Activated effector memory CD4-positive, alpha-beta T cell treated with anti-CD3 and anti-CD28 coated beads, Interleukin-2, amount 50 U/mL, for 16 hours (primary cell): ENCODE measurements around the gene DHRSX.
"Not testable (repeated sequence)": the region's sequence is repeated elsewhere in the genome, so short reads cannot be mapped to it uniquely, and the experiment has no call there.

Experiments used
- DNase-seq: peaks from one replicate; pipeline ENCODE4 v3.0.0-alpha.2; 2020

Gene DHRSX

GRCh38 chrX:2519638-2520037, 18.9 kb upstream of the DHRSX start:
- DNase-seq = not testable (repeated sequence)

DNA sequence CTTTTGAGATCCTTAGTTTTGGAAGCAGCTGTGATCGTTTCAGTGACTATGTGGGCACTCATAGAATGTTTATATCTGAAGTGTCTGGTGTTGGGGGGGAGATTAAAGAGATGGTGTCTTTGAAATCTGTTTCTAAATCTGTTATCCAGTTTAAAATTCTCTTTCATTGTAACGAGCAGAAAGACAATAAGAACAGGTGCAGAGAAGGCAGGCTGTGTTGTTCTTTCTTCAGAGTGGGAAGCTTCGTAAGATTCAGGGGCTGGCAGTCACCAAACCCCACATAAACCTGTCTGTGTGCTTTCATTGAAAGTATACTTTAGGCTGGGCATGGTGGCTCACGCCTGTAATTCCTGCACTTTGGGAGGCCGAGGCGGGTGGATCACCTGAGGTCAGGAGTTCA, 16.3 kb upstream of the DHRSX start:
- no peak for DNase-seq

DNA sequence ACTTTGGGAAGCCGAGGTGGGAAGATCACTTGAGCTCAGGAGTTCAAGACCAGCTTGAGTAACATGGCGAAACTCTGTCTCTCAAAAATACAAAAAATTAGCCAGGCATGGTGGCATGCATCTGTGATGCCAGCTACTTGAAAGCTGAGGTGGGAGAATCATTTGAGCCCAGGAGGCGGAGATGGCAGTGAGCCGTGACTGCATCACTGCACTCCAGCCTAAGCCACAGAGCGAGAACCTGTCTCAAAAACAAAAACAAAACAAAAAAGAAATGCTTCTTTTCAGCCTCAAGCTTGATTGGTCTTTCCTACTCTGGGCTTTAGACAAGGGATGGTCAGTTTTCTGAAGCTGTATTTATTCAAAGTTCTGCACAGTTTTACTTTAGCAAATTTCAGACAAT, 15.8 kb upstream of the DHRSX start:
- DNase-seq = no peak

- no peak for DNase-seq
These were observed 13.4 kb upstream of the DHRSX start for GRCh38 chrX:2514131-2514530.

DNA sequence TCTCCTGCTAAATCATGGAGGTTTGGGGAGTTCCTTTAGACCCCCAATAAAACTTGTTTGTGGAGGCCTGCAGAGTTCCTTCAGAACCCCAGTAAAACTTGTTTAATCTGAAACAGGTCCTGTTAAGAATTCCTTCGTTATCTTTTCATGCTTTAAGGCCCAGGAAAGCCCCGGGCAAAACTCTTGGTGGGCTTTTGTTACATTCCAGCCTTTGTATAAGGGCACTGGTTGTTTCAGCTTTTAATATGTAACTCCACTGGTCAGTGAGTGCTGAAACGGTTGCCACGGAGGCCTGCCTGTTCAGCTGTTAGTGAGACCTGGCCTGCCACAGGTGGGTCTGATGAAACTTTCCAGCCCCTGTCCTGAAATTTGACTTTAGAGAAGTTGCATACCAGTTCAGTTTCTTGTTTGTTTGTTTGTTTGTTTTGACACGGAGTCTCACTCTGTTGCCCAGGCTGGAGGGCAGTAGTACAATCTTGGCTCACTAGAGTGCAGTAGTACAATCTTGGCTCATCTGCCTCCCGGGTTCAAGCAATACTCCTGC, 12.4 kb upstream of the DHRSX start:
- no peak for DNase-seq

GRCh38 chrX:2512501-2512900, 11.7 kb upstream of the DHRSX start:
- no peak for DNase-seq

- peak; percentile 50 for DNase-seq
These were observed 10.6 kb upstream of the DHRSX start for GRCh38 chrX:2511326-2511725.

GRCh38 chrX:2508648-2509335, 8.0 kb upstream of the DHRSX start:
- DNase-seq = no peak

GRCh38 chrX:2507904-2508627, 7.3 kb upstream of the DHRSX start:
- peak; percentile 34 for DNase-seq

DNA sequence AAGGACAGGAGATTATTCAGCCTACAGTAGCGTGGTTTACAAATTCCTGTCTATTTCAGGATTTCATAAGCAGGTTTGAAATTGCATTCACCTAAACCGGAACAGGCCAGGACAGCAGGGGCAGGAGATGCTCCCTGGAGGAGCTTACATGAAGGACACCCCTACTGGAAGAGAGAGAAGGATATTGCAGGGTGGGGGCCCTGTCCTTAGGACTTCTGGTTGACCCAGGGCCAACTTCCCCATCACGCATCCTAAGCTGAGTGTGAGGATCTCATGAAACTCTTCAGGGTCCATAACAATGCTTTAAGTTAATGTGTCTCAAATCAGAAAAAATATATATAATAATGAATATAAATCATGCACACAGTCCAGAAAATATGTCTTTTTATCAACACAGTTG, 6.4 kb upstream of the DHRSX start:
- no peak for DNase-seq

DNA sequence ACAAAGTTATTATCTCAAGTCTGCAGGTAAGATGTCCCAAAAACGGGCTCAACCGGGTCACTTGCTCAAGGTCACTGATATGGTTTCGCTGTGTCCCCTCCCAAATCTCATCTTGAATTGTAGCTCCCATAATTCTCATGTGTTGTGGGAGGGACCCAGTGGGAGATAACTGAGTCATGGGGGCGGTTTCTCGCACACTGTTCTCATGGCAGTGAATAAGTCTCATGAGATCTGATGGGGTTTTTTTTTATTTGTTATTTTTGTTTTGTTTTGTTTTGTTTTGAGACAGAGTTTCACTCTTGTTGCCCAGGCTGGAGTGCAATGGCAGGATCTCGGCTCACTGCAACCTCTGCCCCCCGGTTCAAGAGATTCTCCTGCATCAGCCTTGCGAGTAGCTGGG, 4.6 kb upstream of the DHRSX start:
- DNase-seq = peak; percentile 30

- peak; percentile 53 for DNase-seq
These were observed 4.0 kb upstream of the DHRSX start for GRCh38 chrX:2504706-2505332.

GRCh38 chrX:2503591-2504500, 3.1 kb upstream of the DHRSX start:
- DNase-seq = peak; percentile 50

GRCh38 chrX:2502668-2503519, 2.1 kb upstream of the DHRSX start:
- DNase-seq = peak; percentile 36

DNA sequence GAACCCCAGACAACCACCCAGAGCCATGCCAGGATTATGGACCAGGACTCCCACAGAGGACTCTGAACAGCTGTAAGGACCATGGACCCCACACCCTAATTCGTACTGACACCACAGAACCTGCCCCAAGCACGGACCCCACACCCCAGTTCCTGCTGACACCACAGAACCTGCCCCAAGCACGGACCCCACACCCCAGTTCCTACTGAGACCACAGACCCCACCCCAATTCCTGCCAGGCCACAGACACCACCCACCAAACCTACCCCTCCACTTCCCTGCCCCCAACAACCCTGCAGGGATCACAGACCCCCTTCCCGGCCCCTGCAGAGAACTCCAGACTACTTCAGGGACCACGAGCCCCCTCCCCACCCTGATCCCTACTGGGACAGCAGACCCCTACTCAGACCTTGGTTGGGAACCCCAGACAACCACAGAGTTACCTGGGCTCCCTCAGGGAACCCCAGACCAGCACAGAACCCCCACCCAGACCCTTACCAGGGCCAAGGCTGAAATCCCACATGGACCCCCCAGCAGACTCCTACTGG, 1.4 kb upstream of the DHRSX start:
- no peak for DNase-seq

- peak; percentile 61 for DNase-seq
These were observed 855 bp upstream of the DHRSX start for GRCh38 chrX:2501559-2502102.

- peak; percentile 78 for DNase-seq
These were observed 529 bp downstream of the DHRSX start for GRCh38 chrX:2500091-2500802.

GRCh38 chrX:2499507-2499906, 1.3 kb downstream of the DHRSX start:
- DNase-seq = peak; percentile 38

GRCh38 chrX:2498781-2499302, 1.9 kb downstream of the DHRSX start:
- DNase-seq = peak; percentile 53
